22Rv1 (cell line): Measurements from ENCODE around the gene CDC42BPB.

Experiments
- CTCF ChIP-seq: fragments of 450-650 bp; IDR thresholded peaks from 2 replicates; pipeline ENCODE4 v1.5.1; 2017; ENCODE audit warnings: mild to moderate bottlenecking
- ZFX ChIP-seq: fragments of 450-650 bp; IDR thresholded peaks from 2 replicates; pipeline ENCODE4 v1.6.1; 2017; ENCODE audit warnings: antibody characterized with exemption, borderline replicate concordance

GRCh38 chr14:103058164-103059055 is 1.1 kb upstream of the CDC42BPB start:
- TF ChIP-seq CTCF = no peak
- no peak for TF ChIP-seq ZFX
